Esophagus squamous epithelium (tissue), 5 donors: ENCODE results near the gene TARS1. TPM values are rescaled to one million over a fixed set of nuclear protein-coding genes. Genes with fewer than 3 reads are reported as not detected.

Experiments used
- DNase-seq: peaks from one replicate; lab custom pipeline; 2025; lab: John Stamatoyannopoulos, UW
- H3K27ac ChIP-seq, 4 donors: fragments of 200-600 bp; sonication (generic); one replicate each; pipeline ENCODE4 v1.5.1; 2016 to 2019; ENCODE audit warnings: mild to moderate bottlenecking in 1 of 4
- H3K27me3 ChIP-seq, 4 donors: fragments of 200-600 bp; sonication (generic); 1 replicate in 3 of 4; 2 replicates in 1 of 4; pipeline versions ENCODE4 v1.5.1 to v1.6.0; 2017 to 2021; ENCODE audit warnings: antibody characterized with exemption in 1 of 4
- H3K36me3 ChIP-seq, 3 donors: fragments of 200-600 bp; sonication (generic); one replicate each; pipeline ENCODE4 v1.5.1; 2016 to 2019
- H3K4me1 ChIP-seq, 3 donors: fragments of 200-600 bp; sonication (generic); one replicate each; pipeline ENCODE4 v1.5.1; 2017 to 2019
- H3K4me3 ChIP-seq, 4 donors: fragments of 200-600 bp; sonication (generic); 1 replicate in 3 of 4; 2 replicates in 1 of 4; pipeline ENCODE4 v1.5.1; 2016 to 2019; ENCODE audit warnings: mild to moderate bottlenecking in 2 of 4, moderate library complexity in 1 of 4
- H3K9me3 ChIP-seq, 3 donors: fragments of 200-600 bp; sonication (generic); one replicate each; pipeline ENCODE4 v1.5.1; 2016 to 2019
- CTCF ChIP-seq, 6 experiments: fragments of 450-650 bp in 4 of 6; fragments of 200-600 bp in 2 of 6; sonication (generic) in 2 of 6; IDR thresholded peaks; one replicate each; pipeline ENCODE4 v1.5.1; 2016 to 2019; ENCODE audit warnings: antibody characterized with exemption in 6 of 6, mild to moderate bottlenecking in 4 of 6, moderate library complexity in 4 of 6
- POLR2A ChIP-seq, 4 donors: fragments of 450-650 bp; IDR thresholded peaks; one replicate each; pipeline ENCODE4 v1.6.1; 2017; ENCODE audit warnings: antibody characterized with exemption in 4 of 4, mild to moderate bottlenecking in 4 of 4, moderate library complexity in 3 of 4
- WGBS, 2 donors: methylation state at CpG; one replicate each; pipeline ENCODE4 v1.1.5; 2018; 5-methylcytosine and 5-hydroxymethylcytosine counted together
- intact Hi-C: fragments of 100-400 bp; cut with DNase I; formaldehyde crosslinking; loops from one replicate; pipeline ENCODE4 v1.15.0; 2022
- total RNA-seq, 4 donors: library from RNA; depleted of rRNA; stranded (reverse); fragments of >200 nt; gene quantifications; one replicate each; pipeline ENCODE4 v1.1.0, GENCODE V29; 2016
- donor health status: DM: yes; HTN: yes; CAD: no.

Gene TARS1
- total RNA-seq, 4 donors from 2014 or later, result 66.6 to 192 (median 98.4) TPM

- Histone ChIP-seq H3K36me3 (peaks cover 0 to 73% (median 4%) of the 10 kb centered on the region in 3 donors), H3K4me1 (no peaks in the 10 kb centered on the region), H3K27ac (no peak overlapping the region), H3K27me3 (no peaks in the 10 kb centered on the region), H3K9me3 (no peaks in the 10 kb centered on the region), H3K4me3 (no peak overlapping the region)
- no peak for DNase-seq
- 87 to 92% methylated on average over 5 of the region's 5 CpGs for WGBS, 2 donors
- intact Hi-C loops, result no loop called here
- TF ChIP-seq POLR2A (IDR thresholded peaks at IDR 0.05) (no peak), CTCF (IDR thresholded peaks at IDR 0.05) (no peak)
Observed at GRCh38 chr5:33475706-33476105, 34.9 kb downstream of the TARS1 start.

GRCh38 chr5:33476992-33477391 is 36.2 kb downstream of the TARS1 start:
- TF ChIP-seq POLR2A (IDR thresholded peaks at IDR 0.05), result no peak
- TF ChIP-seq CTCF (IDR thresholded peaks at IDR 0.05), result no peak
- Histone ChIP-seq H3K4me3 (no peak overlapping the region), H3K36me3 (peaks cover 0 to 60% (median 0%) of the 10 kb centered on the region in 3 donors), H3K27me3 (no peaks in the 10 kb centered on the region), H3K27ac (no peak overlapping the region), H3K9me3 (no peaks in the 10 kb centered on the region), H3K4me1 (no peaks in the 10 kb centered on the region)
- 98% methylated on average over 3 of the region's 3 CpGs for WGBS, 2 donors
- no peak for DNase-seq
- intact Hi-C loops, result no loop called here

- no peaks in the 10 kb centered on the region for H3K9me3 ChIP-seq
- no peak overlapping the region for H3K4me3 ChIP-seq
- TF ChIP-seq CTCF (IDR thresholded peaks at IDR 0.05) (no peak), POLR2A (IDR thresholded peaks at IDR 0.05) (no peak)
- intact Hi-C loops, result no loop called here
- H3K36me3 ChIP-seq, result peaks cover 0 to 52% (median 0%) of the 10 kb centered on the region in 3 donors
- H3K27ac ChIP-seq, result no peak overlapping the region
- no peaks in the 10 kb centered on the region for H3K4me1 ChIP-seq
- no peak for DNase-seq
- no peaks in the 10 kb centered on the region for H3K27me3 ChIP-seq
- WGBS, 2 donors, result 89 to 100% methylated on average over 2 of the region's 2 CpGs
Observed at GRCh38 chr5:33477816-33478215, 37.1 kb downstream of the TARS1 start.

- no peaks in the 10 kb centered on the region for H3K9me3 ChIP-seq
- peaks cover 0 to 38% (median 0%) of the 10 kb centered on the region in 3 donors for H3K36me3 ChIP-seq
- no peak overlapping the region for H3K27ac ChIP-seq
- H3K27me3 ChIP-seq, result no peaks in the 10 kb centered on the region
- DNase-seq, result no peak
- H3K4me3 ChIP-seq, result no peak overlapping the region
- TF ChIP-seq POLR2A (IDR thresholded peaks at IDR 0.05), result no peak
- TF ChIP-seq CTCF (IDR thresholded peaks at IDR 0.05), result no peak
- H3K4me1 ChIP-seq, result no peaks in the 10 kb centered on the region
- intact Hi-C loops, result no loop called here
- WGBS, 2 donors, result 94 to 97% methylated on average over 3 of the region's 3 CpGs
Observed at GRCh38 chr5:33479311-33479710, 38.5 kb downstream of the TARS1 start.

- Histone ChIP-seq H3K4me3 (no peak overlapping the region), H3K9me3 (no peaks in the 10 kb centered on the region), H3K27me3 (no peaks in the 10 kb centered on the region), H3K36me3 (peaks cover 0 to 23% (median 0%) of the 10 kb centered on the region in 3 donors), H3K4me1 (no peaks in the 10 kb centered on the region), H3K27ac (no peak overlapping the region)
- no peak for DNase-seq
- no CpG with 5 or more reads among the region's 2 CpGs for WGBS, 2 donors
- intact Hi-C loops, result no loop called here
- TF ChIP-seq POLR2A (IDR thresholded peaks at IDR 0.05), result no peak
- no peak for TF ChIP-seq CTCF (IDR thresholded peaks at IDR 0.05)
Observed at GRCh38 chr5:33480876-33481275, 40.1 kb downstream of the TARS1 start.
